Measurements from ENCODE around the gene IL20RA. TPM values are rescaled to one million over a fixed set of nuclear protein-coding genes. Genes with fewer than 3 reads are reported as not detected.

Gene IL20RA
- total and polyA plus RNA-seq, 2 donors (not counting 3 experiments of a cell fraction or from before 2014, with no cell fraction given): not detected

DNA sequence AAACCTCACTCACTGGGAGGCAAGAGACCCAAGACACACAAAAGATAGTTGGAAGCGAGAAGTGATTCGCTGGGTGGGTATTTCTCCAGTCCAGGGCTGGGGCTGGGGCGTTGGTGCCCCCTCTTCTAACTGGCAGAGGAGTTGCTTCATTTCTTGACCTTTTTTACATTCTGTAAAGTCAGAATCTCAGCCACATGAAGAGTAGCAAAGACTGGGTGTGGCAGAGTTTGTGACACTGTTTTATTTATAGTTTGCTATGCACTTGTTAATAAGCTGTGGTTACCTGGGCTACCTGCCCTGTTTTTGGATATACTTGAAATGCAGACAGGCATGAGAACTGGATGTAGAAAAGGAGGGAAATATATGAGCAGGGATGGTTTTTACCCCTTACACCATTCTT lies 42.3 kb downstream of the IL20RA start:
- CTCF ChIA-PET: interaction anchor here (0.8 kb wide), 1 partner anchor 11 kb away, joined by 3 read pairs; no protein-coding TSS in a partner anchor
- H3K9ac ChIP-seq (replicated peaks; ENCODE audit: extremely low read depth, insufficient read depth, low read length): no peak overlapping the region
- intact Hi-C loops (cut with micrococcal nuclease) (no loop called here), dilution Hi-C loops (cut with MboI; ENCODE audit: extremely low pct_ligation_motif_present, low sequenced_read_pairs) (no loop called here)
- no peak for DNase-seq (ENCODE audit: low read depth, low spot score)
- no peaks in the 10 kb centered on the region for H3K27me3 ChIP-seq (ENCODE audit: control insufficient read depth in 2 of 2, insufficient read depth in 2 of 2, low read length in 2 of 2)
- no peaks in the 10 kb centered on the region for H3K9me3 ChIP-seq (replicated peaks; ENCODE audit: control insufficient read depth, insufficient read depth, low read length)
- BruUV-seq (replicated peaks): no TSS peak
- H3K4me1 ChIP-seq (ENCODE audit: control insufficient read depth, extremely low read depth, insufficient read depth, low read length): peaks cover 7% of the 10 kb centered on the region
- H3K79me2 ChIP-seq (ENCODE audit: control insufficient read depth, insufficient read depth, low read length): no peaks in the 10 kb centered on the region
- POLR2A ChIA-PET: no interaction called here
- H3K27ac ChIP-seq (ENCODE audit: insufficient read depth, low read depth, low read length): no peak overlapping the region
- H3K9me1 ChIP-seq (replicated peaks; ENCODE audit: control insufficient read depth, extremely low read depth, insufficient read depth, low read length): no peaks in the 10 kb centered on the region
- H3K4me2 ChIP-seq (ENCODE audit: insufficient read depth, low read length): no peak overlapping the region
- no peak for TF ChIP-seq MYC (IDR thresholded peaks at IDR 0.05; ENCODE audit: low read depth, low read length)
- no peak for TF ChIP-seq POLR2A (IDR thresholded peaks at IDR 0.05; ENCODE audit: low read depth, low read length)
- TF ChIP-seq FOS (IDR thresholded peaks at IDR 0.05; ENCODE audit: borderline replicate concordance, insufficient read depth, low read length): no peak
- TF ChIP-seq GATA2 (IDR thresholded peaks at IDR 0.05; ENCODE audit: insufficient read depth, insufficient read length, low read depth, low read length): no peak
- no peak for TF ChIP-seq EZH2 (IDR thresholded peaks at IDR 0.05; ENCODE audit: borderline replicate concordance, low read depth, low read length, severe bottlenecking)
- TF ChIP-seq, protein P1, sequence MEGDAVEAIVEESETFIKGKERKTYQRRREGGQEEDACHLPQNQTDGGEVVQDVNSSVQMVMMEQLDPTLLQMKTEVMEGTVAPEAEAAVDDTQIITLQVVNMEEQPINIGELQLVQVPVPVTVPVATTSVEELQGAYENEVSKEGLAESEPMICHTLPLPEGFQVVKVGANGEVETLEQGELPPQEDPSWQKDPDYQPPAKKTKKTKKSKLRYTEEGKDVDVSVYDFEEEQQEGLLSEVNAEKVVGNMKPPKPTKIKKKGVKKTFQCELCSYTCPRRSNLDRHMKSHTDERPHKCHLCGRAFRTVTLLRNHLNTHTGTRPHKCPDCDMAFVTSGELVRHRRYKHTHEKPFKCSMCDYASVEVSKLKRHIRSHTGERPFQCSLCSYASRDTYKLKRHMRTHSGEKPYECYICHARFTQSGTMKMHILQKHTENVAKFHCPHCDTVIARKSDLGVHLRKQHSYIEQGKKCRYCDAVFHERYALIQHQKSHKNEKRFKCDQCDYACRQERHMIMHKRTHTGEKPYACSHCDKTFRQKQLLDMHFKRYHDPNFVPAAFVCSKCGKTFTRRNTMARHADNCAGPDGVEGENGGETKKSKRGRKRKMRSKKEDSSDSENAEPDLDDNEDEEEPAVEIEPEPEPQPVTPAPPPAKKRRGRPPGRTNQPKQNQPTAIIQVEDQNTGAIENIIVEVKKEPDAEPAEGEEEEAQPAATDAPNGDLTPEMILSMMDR (IDR thresholded peaks at IDR 0.05; ENCODE audit: extremely low read depth in 1 of 2, insufficient read depth in 1 of 2, low read depth in 1 of 2, low read length in 2 of 2): no peak
- TF ChIP-seq POLR2AphosphoS5 (IDR thresholded peaks at IDR 0.05; ENCODE audit: insufficient read depth, low read depth, low read length): no peak
- TF ChIP-seq JUN (IDR thresholded peaks at IDR 0.05; ENCODE audit: borderline replicate concordance, insufficient read depth, insufficient read length, low read depth): no peak
- TF ChIP-seq, protein P2, sequence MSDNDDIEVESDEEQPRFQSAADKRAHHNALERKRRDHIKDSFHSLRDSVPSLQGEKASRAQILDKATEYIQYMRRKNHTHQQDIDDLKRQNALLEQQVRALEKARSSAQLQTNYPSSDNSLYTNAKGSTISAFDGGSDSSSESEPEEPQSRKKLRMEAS (IDR thresholded peaks at IDR 0.05; ENCODE audit: insufficient read depth, insufficient read length): no peak
- no peak overlapping the region for H3K4me3 ChIP-seq (replicated peaks in 1 of 3; ENCODE audit: insufficient read depth in 1 of 3, low read depth in 1 of 3, low read length in 3 of 3)
- no peaks in the 10 kb centered on the region for H4K20me1 ChIP-seq (replicated peaks; ENCODE audit: control insufficient read depth, extremely low read depth, insufficient read depth, low read length)
- no peak overlapping the region for H2AFZ ChIP-seq (ENCODE audit: low read depth, low read length)
- FAIRE-seq: no peak
- no peaks in the 10 kb centered on the region for H3K36me3 ChIP-seq (ENCODE audit: control insufficient read depth in 2 of 2, extremely low read depth in 1 of 2, insufficient read depth in 2 of 2, low read length in 2 of 2)

Data from endothelial cell of umbilical vein (primary cell).